Measurements from ENCODE around the gene DDAH1.

- TF ChIP-seq POLR2A (IDR thresholded peaks at IDR 0.05) = no peak
- no peak for TF ChIP-seq CTCF (IDR thresholded peaks at IDR 0.05)
Observed at GRCh38 chr1:85318217-85318616, 146.7 kb downstream of the DDAH1 start.

Measured in ovary (tissue), 3 donors.